ENCODE data around the gene MEI4.
"Not testable (repeated sequence)": the region's sequence is repeated elsewhere in the genome, so short reads cannot be mapped to it uniquely, and the experiment has no call there.

MEI4 gene

GRCh38 chr6:77816766-77817270 is 164.0 kb downstream of the MEI4 start:
- no peak for DNase-seq (ENCODE audit: low spot score)

DNA sequence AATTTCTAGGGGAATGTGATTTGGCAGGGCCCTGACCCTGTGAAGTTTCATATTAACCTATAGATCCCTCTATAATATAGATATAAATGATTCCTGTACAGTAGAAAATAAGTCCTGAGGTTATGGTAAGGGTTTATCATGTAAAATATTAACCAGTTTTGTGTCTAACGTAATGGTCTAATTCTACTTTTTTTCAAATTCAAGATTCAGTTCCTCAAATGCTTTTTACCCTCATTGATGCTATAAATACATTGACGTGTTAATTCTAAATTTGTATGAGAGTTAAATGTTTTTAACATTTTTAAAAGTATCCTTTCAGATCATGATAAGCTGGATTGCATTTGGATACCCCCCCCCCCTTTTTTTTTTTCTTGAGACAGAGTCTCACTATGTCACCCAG is 169.4 kb downstream of the MEI4 start:
- no peak for DNase-seq (ENCODE audit: low spot score)

DNA sequence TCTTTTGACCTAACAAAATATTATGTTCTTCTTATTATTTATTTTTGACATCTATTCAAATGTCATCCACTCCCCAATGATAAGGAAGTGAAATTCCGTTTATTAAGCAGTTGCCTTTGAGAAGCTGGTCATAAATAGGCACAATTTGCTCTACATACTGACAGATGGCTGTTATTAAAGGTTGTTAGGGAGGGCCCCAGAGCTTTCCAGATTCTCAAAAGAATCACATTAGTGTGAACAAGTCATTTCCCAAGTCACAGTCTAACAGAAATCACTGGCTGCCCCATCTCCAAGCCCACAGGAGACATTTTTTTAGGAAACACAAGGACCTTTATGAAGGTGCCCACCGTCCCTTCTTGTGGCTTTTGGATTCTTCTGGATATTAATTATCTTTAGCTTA is 172.4 kb downstream of the MEI4 start:
- DNase-seq (ENCODE audit: low spot score): no peak

DNA sequence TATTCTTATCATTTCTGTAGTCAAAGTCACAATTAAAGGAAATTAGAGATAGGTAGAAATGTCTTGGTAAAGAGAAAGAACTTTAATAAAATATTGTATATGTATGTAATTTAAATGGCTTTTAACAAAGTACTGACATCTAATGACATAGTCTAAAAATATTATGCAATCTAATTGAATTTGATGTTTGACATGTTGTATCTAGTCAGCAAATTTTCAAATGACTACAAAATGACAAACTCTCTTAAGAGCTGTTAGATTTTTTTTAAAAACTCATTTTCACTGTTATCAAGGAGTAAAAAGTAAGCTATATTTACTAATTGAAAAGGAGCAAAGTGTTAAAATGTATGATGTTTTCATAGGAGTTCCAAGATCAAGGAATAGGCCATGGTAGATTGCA is 176.9 kb downstream of the MEI4 start:
- DNase-seq (ENCODE audit: low spot score): no peak

DNA sequence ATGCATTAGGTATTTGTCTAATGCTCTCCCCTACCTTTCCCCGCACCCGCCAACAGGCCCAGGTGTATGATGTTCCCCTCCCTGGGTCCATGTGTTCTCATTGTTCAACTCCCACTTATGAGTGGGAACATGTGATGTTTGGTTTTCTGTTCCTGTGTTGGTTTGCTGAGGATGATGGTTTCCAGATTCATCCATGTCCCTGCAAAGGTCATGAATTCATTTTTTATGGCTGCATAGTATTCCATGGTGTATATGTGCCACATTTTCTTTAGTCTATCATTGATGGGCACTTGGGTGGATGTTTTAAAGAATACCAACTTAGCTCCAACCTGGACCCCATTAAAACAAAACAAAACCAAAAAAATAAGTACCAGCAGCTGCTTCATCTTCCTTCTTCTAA is 180.9 kb downstream of the MEI4 start:
- not testable (repeated sequence) for DNase-seq (ENCODE audit: low spot score)

- DNase-seq (ENCODE audit: low spot score): peak; percentile 14
These were observed 181.8 kb downstream of the MEI4 start for GRCh38 chr6:77834591-77834996.

DNA sequence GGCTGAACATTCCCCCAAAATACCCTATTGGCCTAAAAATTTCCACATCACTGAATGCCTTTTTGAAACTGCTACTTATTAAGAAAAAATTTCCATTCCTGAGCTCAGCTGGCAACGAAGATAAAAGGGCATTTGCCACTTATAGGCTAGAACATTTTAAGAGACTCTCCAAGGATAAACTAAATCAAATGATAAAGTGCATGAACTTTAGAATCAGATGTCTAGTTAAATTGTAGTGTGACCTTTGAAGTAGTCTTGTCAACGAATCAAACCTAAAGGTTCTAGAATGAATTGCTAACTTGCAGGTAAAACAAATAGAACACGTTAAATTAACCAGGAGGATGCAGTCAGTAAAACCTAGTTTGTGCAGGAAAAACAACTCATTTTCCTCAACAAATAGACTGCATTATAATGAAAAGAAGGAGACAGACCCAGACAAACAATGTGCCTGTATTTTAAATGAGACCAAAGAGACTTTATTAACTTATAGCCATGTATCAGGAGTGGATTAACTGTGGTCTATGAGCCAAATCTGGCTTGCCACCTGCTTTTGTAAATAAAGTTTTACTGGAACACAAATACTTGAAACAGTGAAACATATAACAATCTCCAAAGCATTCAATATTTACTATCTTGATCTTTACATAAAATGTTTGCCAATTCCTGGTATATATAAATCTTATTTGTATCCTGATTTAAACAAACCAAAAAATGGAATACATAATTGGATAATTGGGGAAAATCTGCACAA is 184.4 kb downstream of the MEI4 start:
- DNase-seq (ENCODE audit: low spot score): no peak

- DNase-seq (ENCODE audit: low spot score): no peak
These were observed 186.5 kb downstream of the MEI4 start for GRCh38 chr6:77839292-77839691.

DNA sequence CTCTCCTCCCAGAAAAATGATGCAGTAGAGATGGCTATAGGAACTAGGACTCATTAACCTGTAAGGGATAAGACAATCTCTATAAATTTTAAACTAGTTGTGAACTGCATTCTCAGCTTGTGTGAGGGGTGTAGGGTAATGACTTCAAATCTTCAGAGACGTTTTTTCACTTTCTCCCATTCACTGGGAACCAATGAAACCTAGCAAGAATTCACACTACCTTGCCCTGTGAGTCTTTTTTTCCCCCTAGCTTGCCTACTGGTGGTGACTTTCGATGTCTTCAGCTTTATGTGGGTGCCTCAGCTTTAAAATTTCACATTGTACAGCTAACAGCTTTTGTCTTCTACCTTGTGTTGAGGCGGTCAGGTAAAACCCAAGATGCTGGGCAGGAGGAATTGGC is 192.0 kb downstream of the MEI4 start:
- no peak for DNase-seq (ENCODE audit: low spot score)

GRCh38 chr6:77853401-77853800 is 200.6 kb downstream of the MEI4 start:
- DNase-seq (ENCODE audit: low spot score): no peak

DNA sequence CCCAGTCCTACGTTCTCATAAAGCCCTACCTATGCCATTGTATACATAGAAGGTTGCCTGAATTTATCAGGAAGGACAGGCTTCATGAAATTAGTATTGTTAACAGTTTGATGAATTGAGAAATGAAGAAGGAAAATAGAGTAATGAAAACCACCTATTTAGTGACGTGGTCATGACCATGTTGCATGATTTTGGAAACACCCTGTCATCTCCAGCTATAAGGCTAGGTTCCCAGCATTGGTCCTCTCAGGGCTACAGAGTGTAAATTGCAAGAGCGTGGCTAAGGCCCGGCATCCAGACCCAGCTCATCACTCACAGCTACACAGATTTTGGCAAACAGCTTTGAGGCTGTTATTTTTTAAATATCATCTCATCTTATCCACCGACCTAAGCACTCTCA is 203.6 kb downstream of the MEI4 start:
- DNase-seq (ENCODE audit: low spot score): no peak

- DNase-seq (ENCODE audit: low spot score): no peak
These were observed 204.6 kb downstream of the MEI4 start for GRCh38 chr6:77857421-77857820.

DNA sequence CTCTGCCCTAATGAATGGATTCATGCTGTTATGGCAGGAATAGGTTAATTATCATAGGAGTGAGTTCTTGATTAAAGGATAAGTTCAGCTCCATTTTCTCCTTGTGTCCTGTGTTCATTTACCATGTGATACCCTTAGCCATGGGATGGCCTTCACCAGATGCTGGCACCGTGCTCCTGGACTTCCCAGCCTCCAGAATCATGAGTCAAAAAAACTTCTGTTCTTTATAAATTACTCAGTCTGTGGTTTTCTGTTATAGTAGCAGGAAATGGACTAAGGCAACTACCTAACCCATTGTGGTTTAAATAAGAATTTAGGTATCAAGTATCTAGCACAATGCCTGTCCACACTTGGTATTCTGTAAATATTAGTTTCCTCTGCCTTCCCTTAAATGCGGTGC is 223.5 kb downstream of the MEI4 start:
- DNase-seq (ENCODE audit: low spot score): no peak

GRCh38 chr6:77879527-77879926 is 226.7 kb downstream of the MEI4 start:
- no peak for DNase-seq (ENCODE audit: low spot score)

- no peak for DNase-seq (ENCODE audit: low spot score)
These were observed 227.7 kb downstream of the MEI4 start for GRCh38 chr6:77880501-77880900.

DNA sequence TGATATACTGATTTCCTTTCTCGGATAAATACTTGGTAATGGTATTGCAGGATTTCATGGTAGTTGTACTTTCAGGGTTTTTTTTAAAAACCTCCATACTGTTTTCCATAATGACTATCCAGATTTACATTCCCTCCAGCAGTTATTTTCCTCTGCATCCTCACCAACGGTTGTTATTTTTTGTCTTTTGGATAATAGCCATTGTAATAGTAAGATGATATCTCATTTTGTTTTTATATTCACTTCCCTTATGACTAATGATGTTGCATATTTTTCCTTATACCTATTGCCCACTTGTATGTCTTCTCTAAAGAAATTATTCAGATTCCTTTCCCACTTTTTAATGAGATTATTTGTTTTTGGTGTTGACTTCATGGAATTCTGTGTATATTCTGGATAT is 231.0 kb downstream of the MEI4 start:
- no peak for DNase-seq (ENCODE audit: low spot score)

DNA sequence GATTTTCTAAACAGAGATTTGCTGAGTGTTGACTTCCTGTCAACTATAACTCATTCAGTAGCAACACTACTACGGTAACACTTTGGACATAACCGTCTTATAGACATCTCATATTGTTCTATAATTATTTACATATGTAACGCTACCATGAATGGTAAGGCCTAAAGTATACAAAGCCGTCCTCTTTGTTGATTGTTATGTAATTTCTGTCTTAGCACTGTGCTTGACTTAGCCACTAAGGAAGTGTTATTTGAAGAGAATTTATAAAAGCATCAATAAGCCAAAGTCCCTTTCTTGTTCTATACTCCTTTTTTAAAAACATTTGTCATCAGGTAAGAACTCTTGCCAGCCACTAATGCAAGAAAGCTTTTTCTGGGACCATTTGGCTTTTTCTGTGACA is 240.6 kb downstream of the MEI4 start:
- DNase-seq (ENCODE audit: low spot score): no peak

DNA sequence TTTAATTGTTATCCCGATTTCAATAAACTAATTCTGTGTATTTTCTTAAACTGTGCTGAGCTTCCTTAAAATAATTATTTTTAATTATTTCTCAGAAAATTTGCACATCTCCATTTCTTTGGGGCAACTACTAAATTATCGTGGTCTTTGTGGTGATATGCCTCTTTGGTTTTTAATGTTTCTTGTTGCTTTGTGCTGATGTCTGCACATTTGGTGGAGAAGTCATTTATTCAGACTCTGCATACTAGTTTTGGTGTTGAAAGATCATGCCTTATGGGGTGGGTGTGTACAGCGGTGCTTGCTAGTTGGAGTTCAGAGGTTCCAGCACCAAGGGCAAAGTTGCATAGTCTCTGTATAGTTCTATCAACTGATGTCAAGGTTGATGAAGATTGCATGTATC is 253.2 kb downstream of the MEI4 start:
- no peak for DNase-seq (ENCODE audit: low spot score)

DNA sequence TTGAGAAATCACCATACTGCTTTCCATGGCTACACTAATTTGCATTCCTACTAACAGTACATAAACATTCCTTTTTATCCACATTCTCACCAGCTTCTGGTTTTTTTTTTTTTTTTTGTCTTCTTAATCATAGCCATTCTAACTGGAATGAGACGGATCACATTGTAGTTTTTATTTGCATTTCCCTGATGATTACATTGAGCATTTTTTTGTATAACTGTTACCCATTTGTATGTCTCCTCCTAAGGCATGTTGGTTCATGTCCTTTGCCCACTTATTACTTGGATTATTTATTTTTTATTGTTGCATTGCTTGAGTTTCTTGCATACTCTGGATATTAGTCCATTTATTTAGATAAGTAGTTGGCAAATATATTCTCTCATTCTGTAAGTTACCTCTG is 258.0 kb downstream of the MEI4 start:
- no peak for DNase-seq (ENCODE audit: low spot score)

GRCh38 chr6:77926198-77926751 is 273.4 kb downstream of the MEI4 start:
- peak; percentile 3 for DNase-seq (ENCODE audit: low spot score)

GRCh38 chr6:77930382-77930781 is 277.5 kb downstream of the MEI4 start:
- DNase-seq (ENCODE audit: low spot score): no peak

GRCh38 chr6:77930952-77931351 is 278.1 kb downstream of the MEI4 start:
- DNase-seq (ENCODE audit: low spot score): no peak

- DNase-seq (ENCODE audit: low spot score): no peak
These were observed 309.2 kb downstream of the MEI4 start for GRCh38 chr6:77962070-77962469.

DNA sequence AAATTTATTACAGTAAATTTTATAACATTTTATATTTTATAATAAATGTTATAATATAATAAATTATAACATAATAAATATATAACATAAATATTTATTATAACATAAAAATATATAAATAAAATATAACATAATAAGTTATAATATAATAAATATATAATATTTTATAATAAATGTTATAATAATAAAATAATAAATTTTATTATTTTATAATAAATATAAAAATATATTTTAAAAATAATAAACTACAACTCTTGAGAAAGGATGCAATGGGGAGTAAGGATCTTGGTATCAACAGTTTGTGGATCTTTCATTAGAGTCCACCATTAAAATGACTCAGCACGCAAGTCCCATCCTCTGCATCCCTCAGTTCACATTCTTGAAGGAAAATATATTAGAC is 312.6 kb downstream of the MEI4 start:
- no peak for DNase-seq (ENCODE audit: low spot score)
